ENCODE results near the gene WIPF1.

Gene WIPF1, protein sequence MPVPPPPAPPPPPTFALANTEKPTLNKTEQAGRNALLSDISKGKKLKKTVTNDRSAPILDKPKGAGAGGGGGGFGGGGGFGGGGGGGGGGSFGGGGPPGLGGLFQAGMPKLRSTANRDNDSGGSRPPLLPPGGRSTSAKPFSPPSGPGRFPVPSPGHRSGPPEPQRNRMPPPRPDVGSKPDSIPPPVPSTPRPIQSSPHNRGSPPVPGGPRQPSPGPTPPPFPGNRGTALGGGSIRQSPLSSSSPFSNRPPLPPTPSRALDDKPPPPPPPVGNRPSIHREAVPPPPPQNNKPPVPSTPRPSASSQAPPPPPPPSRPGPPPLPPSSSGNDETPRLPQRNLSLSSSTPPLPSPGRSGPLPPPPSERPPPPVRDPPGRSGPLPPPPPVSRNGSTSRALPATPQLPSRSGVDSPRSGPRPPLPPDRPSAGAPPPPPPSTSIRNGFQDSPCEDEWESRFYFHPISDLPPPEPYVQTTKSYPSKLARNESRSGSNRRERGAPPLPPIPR

GRCh38 chr2:174597345-174598047 lies at the start of gene WIPF1:
Gene WIPF1 (minus strand): TSS chr2:174597804. CDS start chr2:174585573, 12,231 bp downstream.
- DNase-seq = peak; percentile 48

DNA sequence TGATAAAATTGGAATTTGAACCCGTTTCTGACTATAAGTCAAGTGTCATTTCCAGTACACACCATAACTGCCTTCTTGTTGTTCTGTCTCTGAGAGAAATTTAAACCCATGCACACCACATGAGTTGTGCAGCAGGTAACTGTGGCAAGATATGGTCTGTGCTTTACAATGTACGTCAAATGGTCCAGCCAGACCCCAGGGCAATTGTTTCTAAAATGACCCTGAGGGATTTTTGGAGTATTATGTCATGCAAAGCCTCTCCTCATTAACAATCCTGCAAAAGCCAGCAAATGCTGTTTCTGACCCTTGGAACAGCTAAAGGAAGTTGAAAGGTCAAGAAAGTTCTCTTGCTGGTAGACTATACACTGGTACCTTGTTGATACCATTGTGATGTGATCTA lies 47.7 kb upstream of the WIPF1 start:
- no peak for DNase-seq

DNA sequence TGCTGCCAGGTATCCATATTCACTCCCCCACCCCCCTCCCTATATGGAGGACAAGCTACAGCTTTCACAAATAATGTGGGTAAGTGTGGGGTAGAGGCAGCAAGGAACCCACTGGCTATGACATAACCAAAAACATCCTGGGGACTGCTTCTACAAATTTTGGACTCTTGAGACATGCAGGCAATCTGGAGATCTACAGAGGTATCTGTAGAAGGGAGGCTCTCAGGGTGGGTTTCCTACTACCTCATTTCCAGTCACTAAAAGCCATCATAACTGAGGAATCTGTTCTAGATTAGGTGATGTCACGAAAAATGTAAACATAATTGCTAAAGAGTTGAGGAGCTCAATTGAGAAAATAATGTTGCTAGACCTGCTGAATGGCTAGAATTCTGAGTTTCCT lies 46.8 kb upstream of the WIPF1 start:
- no peak for DNase-seq

GRCh38 chr2:174643356-174643755 lies 45.8 kb upstream of the WIPF1 start:
- no peak for DNase-seq

DNA sequence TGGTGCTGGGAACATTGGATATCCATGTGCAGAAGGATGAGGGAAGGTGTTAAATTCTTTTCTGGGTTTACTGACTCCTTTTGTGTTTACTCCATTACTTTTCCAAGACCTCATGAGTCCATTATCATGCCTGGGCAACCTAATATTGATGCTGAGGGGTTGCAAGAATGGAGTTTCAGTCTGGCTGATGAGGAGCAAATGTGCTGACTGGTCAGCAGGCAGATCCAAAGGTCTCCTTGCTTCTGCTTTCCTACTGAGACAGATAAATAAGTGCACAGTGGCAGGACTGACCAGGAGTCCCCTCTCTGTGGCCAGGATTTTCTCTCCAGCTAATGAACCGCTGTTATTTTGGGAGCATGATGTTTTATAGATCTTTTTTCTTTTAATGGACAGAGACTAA lies 43.6 kb upstream of the WIPF1 start:
- no peak for DNase-seq

GRCh38 chr2:174636987-174637386 lies 39.4 kb upstream of the WIPF1 start:
- no peak for DNase-seq

DNA sequence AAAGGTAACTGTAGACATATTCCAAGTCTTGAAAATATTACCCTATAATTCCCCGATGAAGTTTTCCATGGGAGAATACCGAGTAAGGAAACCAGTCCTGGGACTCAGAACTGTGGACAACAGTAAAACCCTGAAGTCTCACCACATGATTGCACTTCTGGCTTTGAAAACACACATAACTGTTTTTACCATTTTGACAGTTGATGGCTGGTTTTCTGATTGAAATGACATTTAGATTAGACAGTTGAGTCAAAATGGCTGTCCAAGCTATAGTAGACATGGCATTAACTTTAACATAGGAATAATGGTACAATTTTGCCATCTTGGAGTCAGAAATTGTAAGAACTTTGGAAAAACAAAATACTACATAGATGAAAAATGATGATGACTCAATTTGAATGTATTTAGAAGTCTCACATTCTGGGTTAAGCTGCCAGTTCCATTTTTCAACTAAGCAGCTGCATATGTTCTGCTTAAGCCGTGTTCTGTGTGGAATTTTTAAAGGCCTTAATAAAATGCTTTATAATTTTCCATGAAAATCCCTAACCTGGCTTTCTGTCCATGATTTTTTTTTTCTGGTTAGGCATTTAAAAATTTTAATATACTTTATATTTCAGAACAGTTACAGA lies 38.3 kb upstream of the WIPF1 start:
- DNase-seq = no peak

GRCh38 chr2:174635015-174635593 lies 37.5 kb upstream of the WIPF1 start:
- DNase-seq = no peak

DNA sequence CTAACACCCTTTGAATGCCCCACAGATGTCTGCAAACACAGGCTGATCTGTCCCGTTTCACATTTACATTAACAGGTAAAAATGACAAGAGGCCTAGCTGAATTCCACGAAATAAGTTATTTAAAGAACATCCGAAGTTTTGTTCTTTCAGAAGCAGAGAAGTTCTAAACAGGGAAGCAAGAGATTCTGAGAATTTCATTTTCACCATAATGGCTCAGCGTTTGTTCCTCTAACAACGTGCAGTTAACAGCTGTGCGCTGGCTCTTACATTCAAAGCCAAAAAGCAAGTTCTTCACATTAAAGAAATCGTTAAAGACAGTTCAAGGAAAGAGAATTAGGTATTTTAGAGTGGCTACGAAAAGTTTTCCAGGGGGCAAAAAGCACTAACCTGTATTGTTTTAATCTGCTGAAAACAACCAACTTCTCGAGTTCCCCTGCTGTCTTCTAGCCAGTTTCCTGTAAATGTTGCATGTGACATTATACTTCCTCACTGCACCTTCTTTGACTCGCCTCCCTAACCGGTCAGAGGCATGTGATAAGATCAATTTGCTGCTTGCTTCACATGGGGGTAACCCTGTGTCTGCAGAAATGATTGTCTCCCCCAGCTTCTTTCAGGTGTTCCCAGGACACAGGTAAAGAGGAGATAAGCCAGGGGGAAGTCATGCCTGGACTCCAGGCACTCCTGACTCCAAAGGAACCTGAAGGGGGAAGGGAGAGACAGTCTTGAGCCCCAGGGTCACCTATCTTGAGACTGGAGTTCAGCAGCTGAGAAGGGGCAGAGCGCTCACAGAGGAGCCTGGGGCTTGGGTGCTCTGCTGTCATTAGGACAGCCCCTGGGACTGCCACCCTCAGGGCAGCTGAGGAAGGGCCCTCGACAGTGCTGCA lies 36.8 kb upstream of the WIPF1 start:
- DNase-seq = peak; percentile 65

- no peak for DNase-seq
Measured at GRCh38 chr2:174633623-174633930, 36.0 kb upstream of the WIPF1 start.

DNA sequence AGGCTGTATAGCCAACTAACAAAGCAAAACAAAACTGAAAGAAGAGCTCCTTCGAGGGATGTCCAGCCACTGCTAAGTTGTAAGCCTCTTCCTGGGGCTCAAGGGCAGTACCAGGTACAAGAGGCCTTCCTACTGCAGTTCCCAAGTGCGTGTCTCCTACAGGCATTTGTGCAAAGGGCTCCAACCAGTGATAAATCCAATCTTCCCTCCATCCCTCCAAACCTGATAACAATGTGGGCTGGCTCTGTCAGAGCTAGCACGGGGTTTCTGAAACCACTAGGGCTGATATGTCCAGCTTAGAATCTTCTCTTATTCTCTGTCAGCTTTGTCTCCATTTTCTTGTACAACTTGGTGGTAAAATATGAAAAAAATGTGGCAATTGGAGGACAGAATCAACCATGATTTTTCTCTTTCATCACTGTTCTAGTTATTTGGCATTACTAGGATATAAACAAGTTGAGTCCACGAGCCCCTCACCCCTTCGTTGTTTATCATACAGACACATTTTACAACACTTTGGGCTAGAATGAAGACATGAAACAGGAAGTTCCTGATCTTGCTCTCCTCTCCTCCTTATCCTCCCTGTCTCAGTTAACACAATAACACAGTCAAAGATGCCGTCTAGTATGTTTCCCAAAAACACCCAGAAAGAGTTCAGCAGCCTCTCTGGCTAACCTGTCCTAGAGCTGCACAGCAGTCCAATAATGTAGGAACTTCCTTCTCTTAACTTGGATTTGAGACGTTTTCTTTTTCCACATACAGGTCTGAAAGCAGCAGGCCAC lies 35.4 kb upstream of the WIPF1 start:
- no peak for DNase-seq

DNA sequence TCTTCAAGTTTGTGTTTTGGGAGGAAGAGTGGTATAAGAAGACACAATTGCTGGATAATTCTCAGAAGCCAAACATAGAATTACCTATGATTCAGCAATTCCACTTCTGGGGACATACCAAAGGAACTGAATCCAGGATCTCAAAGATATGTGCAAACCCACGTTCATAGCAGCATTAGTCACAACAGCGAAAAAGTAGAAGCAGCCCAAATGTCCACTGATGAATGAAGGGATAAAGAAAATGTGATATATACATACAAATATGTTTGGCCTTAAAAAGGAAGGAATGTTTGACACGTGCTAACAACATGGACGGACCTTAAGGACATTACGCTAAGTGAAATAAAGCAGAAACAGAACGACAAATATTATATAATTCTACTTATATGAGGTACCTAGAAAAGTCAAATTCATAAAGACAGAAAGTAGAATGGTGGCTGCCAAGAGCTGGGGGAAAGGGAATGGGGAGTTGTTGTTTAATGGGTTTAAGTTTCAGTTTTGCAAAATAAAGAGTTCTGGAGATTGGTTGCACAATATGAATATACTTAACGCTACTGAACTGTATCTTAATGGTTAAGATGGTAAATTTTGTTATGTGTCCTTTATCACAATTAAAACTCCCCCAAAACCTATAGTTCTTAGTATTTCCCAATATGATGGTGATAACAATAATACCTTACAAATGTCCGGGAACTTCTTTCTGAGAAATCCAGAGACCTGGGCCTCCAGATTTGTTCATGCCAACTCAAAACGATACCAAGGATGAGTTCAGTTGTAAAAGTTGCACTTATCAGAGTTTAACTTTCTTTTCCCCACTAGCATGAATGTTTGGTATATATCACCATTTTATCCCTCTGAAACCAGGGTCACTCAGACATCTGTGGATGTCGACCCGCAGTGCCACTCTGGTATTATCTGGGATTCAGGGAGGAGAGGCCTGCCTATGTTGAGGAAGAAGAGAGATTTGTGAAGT lies 33.7 kb upstream of the WIPF1 start:
- DNase-seq = no peak

DNA sequence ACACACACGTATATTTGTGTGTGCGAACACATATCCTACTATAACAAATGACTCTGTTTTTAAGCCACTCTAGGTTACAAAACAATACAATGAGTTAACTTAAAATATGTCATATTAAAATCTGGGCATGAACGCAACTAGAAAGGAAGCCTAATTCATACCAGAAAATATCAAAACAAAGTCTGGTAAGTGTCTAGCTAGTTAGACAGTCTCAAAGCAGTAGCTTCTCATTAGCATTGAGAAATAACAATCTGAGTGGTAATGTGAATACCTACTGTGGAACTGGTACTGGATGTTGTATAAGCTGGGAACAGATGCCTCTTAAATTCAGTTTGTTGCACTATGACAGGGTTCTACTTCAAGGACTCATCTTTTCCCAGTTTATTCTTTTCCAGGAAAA lies 32.5 kb upstream of the WIPF1 start:
- DNase-seq = no peak

DNA sequence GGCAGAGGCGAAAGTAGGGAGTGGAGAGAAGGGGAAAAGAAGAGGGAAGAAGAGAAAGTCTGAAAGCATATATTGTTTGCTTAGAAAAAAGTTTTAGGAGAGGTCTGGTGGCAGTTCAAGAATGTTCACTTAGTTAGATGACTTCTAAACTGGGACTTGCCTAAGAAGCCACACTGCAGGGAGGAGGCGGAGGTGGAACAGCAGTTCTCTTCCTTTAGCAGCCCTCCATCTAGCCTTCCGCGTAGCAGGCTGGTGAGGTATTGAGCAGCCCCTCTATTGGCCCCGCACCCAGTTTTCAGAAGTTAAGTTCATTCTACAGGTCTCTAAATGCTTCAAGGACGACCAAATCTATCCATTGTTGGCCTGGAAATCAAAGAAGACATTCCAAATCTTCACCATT lies 31.9 kb upstream of the WIPF1 start:
- DNase-seq = no peak

DNA sequence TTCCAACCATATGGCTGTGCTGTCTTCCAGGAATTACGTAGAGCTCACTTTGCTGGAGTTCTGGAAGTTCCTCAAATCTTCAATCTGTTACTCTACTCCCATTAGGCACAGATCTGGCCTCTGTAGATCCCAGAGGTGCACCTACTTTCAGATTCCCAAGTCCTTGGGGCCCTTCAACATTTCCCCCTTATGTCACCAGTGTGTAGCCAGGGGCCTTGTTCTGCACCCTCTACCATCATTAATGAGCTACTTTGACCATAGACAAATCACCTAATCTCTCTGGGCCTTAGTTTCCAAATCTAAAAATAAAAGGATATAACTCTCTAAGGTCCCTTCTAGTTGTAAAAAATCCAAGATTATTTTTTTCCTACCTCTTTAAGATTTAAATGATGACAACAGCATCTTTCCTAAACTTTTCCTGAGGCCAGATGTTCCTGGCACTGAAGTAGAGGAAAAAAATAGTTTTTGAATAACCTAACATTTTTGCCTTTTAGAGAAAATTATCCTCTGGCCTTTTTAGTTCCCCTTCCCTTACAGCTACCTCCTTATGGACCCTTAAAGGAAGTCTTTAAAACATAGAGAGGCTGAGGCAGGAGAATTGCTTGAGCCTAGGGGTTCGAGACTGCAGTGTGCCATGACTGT lies 31.0 kb upstream of the WIPF1 start:
- no peak for DNase-seq

DNA sequence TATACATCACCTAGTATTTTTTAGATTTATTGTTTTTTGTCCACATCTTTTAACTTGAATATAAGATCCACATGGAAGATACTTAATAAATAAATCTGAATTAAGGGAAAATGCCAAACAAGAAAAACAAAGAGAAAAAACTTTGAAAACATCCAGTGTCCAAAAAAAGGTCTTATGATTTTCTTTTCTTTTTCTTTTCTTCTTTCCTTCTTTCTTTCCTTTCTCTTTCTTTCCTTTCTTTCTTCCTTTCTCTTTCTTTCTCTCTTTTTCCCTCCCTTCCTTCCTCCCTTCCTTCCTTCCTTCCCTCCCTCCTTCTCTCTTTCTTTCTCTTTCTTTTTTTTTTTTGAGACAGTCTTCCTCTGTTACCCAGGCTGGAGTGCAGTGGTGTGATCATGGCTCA lies 29.6 kb upstream of the WIPF1 start:
- no peak for DNase-seq

DNA sequence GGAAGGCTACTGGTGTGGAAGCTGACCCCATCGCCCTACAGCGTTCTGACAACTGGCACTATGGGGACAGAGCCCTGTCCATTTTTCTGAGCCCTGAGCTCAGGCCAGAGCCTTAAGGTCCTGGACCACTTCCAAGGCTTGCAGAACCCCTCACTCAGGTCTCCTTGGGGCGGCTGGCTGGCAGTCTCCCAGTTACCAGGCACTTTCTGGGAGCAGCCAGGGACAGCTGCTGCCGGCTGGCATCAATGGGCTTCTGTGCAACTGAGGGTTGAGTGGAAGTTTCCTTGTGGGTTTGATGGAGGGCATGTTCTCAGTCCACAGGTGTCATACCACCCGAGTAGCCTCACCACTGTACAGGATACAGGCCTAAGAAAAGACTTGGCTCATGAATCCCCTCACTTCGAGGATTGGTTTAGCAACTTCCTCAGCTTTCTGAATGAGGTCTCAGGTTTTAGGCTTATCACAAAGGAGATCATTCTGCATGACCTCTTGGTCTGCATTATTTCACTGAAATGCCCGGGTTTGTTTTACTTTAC lies 27.4 kb upstream of the WIPF1 start:
- no peak for DNase-seq

DNA sequence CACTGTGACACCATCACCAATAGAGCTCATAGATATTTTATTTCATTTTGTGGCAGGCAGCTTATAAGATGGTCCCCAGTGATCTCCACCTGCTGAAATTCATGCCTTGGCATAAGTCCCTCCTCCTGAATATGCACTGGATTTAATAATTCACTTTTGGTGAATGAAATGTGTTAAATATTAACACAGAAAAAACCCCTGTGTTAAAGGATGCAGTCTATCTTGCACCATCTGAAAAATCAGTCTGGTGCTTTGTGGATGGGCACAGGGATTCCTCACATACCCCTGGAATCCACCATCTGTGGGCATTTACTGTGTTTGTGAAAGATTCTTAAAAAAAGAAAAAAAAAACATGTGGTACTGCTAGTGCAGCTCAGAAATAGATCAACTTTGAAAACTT lies 26.1 kb upstream of the WIPF1 start:
- DNase-seq = no peak

DNA sequence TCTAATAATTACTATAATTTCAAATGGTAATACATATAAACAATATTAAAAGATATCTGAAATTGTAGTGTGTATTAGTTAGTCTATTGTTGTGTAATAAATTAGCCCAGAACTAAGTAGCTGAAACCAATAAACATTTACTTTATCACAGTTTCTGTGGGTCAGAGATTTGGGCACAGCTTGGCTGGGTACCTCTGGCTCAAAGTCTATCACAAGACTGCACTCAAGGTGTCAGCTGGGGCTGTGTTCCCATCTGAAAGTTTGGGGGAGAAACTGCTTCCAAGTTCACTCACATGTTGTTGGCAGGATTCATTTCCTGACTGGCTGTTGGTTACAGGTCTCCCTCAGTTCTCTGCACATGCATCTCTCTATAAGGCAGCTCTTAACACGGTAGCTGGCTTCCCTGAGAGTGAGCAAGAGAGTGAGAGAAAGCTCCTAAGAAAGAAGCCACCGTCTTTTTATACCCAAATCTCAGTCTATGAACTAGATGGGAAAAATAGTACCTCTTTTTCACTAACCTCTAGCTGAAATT lies 25.6 kb upstream of the WIPF1 start:
- DNase-seq = no peak
